GM23248 (cell line): ENCODE data around the gene DYSF. TPM values are rescaled to one million over a fixed set of nuclear protein-coding genes. Genes with fewer than 3 reads are reported as not detected.

Experiments used
- DNase-seq: peaks from one replicate; pipeline ENCODE4 v3.0.0-alpha.2; 2015
- H2AFZ ChIP-seq: fragments of 200-600 bp; sonication (generic); 2 replicates; pipeline ENCODE4 v1.6.1; 2016; ENCODE audit warnings: antibody characterized with exemption
- H3F3A ChIP-seq: fragments of 200-600 bp; sonication (generic); 2 replicates; pipeline ENCODE4 v1.6.1; 2016; ENCODE audit warnings: mild to moderate bottlenecking, antibody characterized with exemption, mixed run types; ENCODE audit not compliant: insufficient read depth
- H3K27ac ChIP-seq: fragments of 200-600 bp; sonication (generic); 2 replicates; pipeline ENCODE4 v1.5.1; 2016; ENCODE audit warnings: mild to moderate bottlenecking
- H3K27me3 ChIP-seq: fragments of 200-600 bp; sonication (generic); replicated peaks from 2 replicates; pipeline ENCODE4 v1.6.1; 2016; ENCODE audit warnings: mild to moderate bottlenecking; ENCODE audit not compliant: insufficient read depth
- H3K36me3 ChIP-seq: fragments of 200-600 bp; sonication (generic); 2 replicates; pipeline ENCODE4 v1.6.1; 2016; ENCODE audit warnings: low read depth, mild to moderate bottlenecking
- H3K4me1 ChIP-seq: fragments of 200-600 bp; sonication (generic); 2 replicates; pipeline ENCODE4 v1.6.1; 2016; ENCODE audit warnings: mild to moderate bottlenecking; ENCODE audit not compliant: insufficient read depth
- H3K4me2 ChIP-seq: fragments of 200-600 bp; sonication (generic); one replicate; pipeline ENCODE4 v1.6.1; 2016; ENCODE audit warnings: mild to moderate bottlenecking; ENCODE audit not compliant: unreplicated experiment
- H3K4me3 ChIP-seq: fragments of 200-600 bp; sonication (generic); 2 replicates; pipeline ENCODE4 v1.5.1; 2016; ENCODE audit warnings: mild to moderate bottlenecking
- H3K79me2 ChIP-seq: fragments of 200-600 bp; sonication (generic); 2 replicates; pipeline ENCODE4 v1.6.1; 2016; ENCODE audit warnings: mild to moderate bottlenecking; ENCODE audit not compliant: insufficient read depth
- H3K9ac ChIP-seq: fragments of 200-600 bp; sonication (generic); 2 replicates; pipeline ENCODE4 v1.6.1; 2016; ENCODE audit warnings: mild to moderate bottlenecking
- H3K9me2 ChIP-seq: fragments of 200-600 bp; sonication (generic); 2 replicates; pipeline ENCODE4 v1.6.1; 2016; ENCODE audit warnings: mixed run types, mild to moderate bottlenecking, moderate library complexity; ENCODE audit not compliant: insufficient read depth
- H3K9me3 ChIP-seq: fragments of 200-600 bp; sonication (generic); one replicate; pipeline ENCODE4 v1.6.1; 2017; ENCODE audit warnings: low read depth
- H4K20me1 ChIP-seq: fragments of 200-600 bp; sonication (generic); 2 replicates; pipeline ENCODE4 v1.6.0; 2016; ENCODE audit not compliant: insufficient read depth
- EZH2 ChIP-seq: fragments of 200-600 bp; sonication (generic); IDR thresholded peaks from 2 replicates; pipeline ENCODE4 v1.6.1; 2018; ENCODE audit warnings: antibody characterized with exemption, mild to moderate bottlenecking; ENCODE audit not compliant: insufficient read depth, poor library complexity, severe bottlenecking
- EZH2phosphoT487 ChIP-seq: fragments of 200-600 bp; sonication (generic); IDR thresholded peaks from 2 replicates; pipeline ENCODE4 v1.6.1; 2018; ENCODE audit warnings: antibody characterized with exemption, moderate library complexity, mild to moderate bottlenecking, low read depth; ENCODE audit not compliant: insufficient read depth
- WGBS, 2 experiments: methylation state at CpG; one replicate each; pipeline ENCODE4 v1.1.6; 2015 to 2017; ENCODE audit warnings: low lambda C conversion rate in 2 of 2, low coverage in 1 of 2; ENCODE audit errors: missing lambda C conversion rate in 2 of 2; 5-methylcytosine and 5-hydroxymethylcytosine counted together
- in situ Hi-C: fragments of 300-500 bp; cut with MboI; formaldehyde crosslinking; loops from 2 replicates; pipeline ENCODE4 v1.15.0; 2020
- polyA plus RNA-seq: library from polyadenylated mRNA; unstranded; fragments of >200 nt; fragmentation: Nextera tagmentation; extraction: Ambion mirVana; gene quantifications from 2 replicates; pipeline ENCODE4 v1.2.1, GENCODE V29; 2016
- total RNA-seq: library from RNA; depleted of rRNA; stranded (reverse); fragments of >200 nt; shearing (Covaris generic); gene quantifications from 2 replicates; pipeline ENCODE4 v1.2.3, GENCODE V29; 2014

DYSF gene
- total and polyA plus RNA-seq, 2 experiments from 2014 or later, result 0.25 to 0.54 TPM

GRCh38 chr2:71530641-71531332 is 77.4 kb downstream of the DYSF start:
- Histone ChIP-seq H3K27me3 (peaks cover 30% of the 10 kb centered on the region), H3K9me2 (no peaks in the 10 kb centered on the region), H3K9ac (no peak overlapping the region), H3K9me3 (no peaks in the 10 kb centered on the region), H3K27ac (no peak overlapping the region), H3F3A (no peaks in the 10 kb centered on the region), H3K36me3 (no peaks in the 10 kb centered on the region), H3K4me3 (no peak overlapping the region), H4K20me1 (no peaks in the 10 kb centered on the region), H3K79me2 (no peaks in the 10 kb centered on the region), H3K4me2 (no peak overlapping the region), H2AFZ (no peak overlapping the region), H3K4me1 (no peaks in the 10 kb centered on the region)
- in situ Hi-C loops, result loop anchor here (10.0 kb wide), 1 partner anchor 1054 kb away; no protein-coding TSS in a partner anchor
- 77% methylated on average over 7 of the region's 7 CpGs for WGBS, 2 experiments
- peak; percentile 70 for DNase-seq
- TF ChIP-seq EZH2, result no peak
- no peak for TF ChIP-seq EZH2phosphoT487

- peak; percentile 64 for DNase-seq
- no peak overlapping the region for H3K4me3 ChIP-seq
- no peak overlapping the region for H3K27ac ChIP-seq
- H3K36me3 ChIP-seq, result no peaks in the 10 kb centered on the region
- H2AFZ ChIP-seq, result no peak overlapping the region
- peaks cover 27% of the 10 kb centered on the region for H3K27me3 ChIP-seq
- no peaks in the 10 kb centered on the region for H3F3A ChIP-seq
- H3K79me2 ChIP-seq, result no peaks in the 10 kb centered on the region
- peaks cover under 1% of the 10 kb centered on the region for H3K4me1 ChIP-seq
- H3K9ac ChIP-seq, result no peak overlapping the region
- no peaks in the 10 kb centered on the region for H3K9me3 ChIP-seq
- WGBS, 2 experiments, result 56 to 65% methylated on average over 9 of the region's 9 CpGs
- no peaks in the 10 kb centered on the region for H4K20me1 ChIP-seq
- TF ChIP-seq EZH2, result no peak
- TF ChIP-seq EZH2phosphoT487, result no peak
- H3K4me2 ChIP-seq, result no peak overlapping the region
- in situ Hi-C loops, result loop anchor here (10.0 kb wide), 1 partner anchor 1053 kb away; no protein-coding TSS in a partner anchor
- no peaks in the 10 kb centered on the region for H3K9me2 ChIP-seq
Measured at GRCh38 chr2:71531522-71532047, 78.2 kb downstream of the DYSF start.

GRCh38 chr2:71532327-71532726 is 79.0 kb downstream of the DYSF start:
- no peaks in the 10 kb centered on the region for H3F3A ChIP-seq
- H3K36me3 ChIP-seq, result no peaks in the 10 kb centered on the region
- H3K9ac ChIP-seq, result no peak overlapping the region
- H4K20me1 ChIP-seq, result no peaks in the 10 kb centered on the region
- H3K4me2 ChIP-seq, result no peak overlapping the region
- H3K79me2 ChIP-seq, result no peaks in the 10 kb centered on the region
- 71 to 88% methylated on average over 2 of the region's 2 CpGs for WGBS, 2 experiments
- TF ChIP-seq EZH2 (no peak), EZH2phosphoT487 (no peak)
- no peak overlapping the region for H2AFZ ChIP-seq
- H3K27ac ChIP-seq, result no peak overlapping the region
- in situ Hi-C loops, result loop anchor here (10.0 kb wide), 1 partner anchor 1052 kb away; no protein-coding TSS in a partner anchor
- H3K4me3 ChIP-seq, result no peak overlapping the region
- no peaks in the 10 kb centered on the region for H3K9me2 ChIP-seq
- no peak for DNase-seq
- H3K9me3 ChIP-seq, result no peaks in the 10 kb centered on the region
- H3K4me1 ChIP-seq, result peaks cover 5% of the 10 kb centered on the region
- peaks cover 22% of the 10 kb centered on the region for H3K27me3 ChIP-seq

GRCh38 chr2:71534201-71534600 is 80.8 kb downstream of the DYSF start:
- 25 to 33% methylated on average over 1 of the region's 1 CpG for WGBS, 2 experiments

More at GRCh38 chr2:71534201-71534600, 80.8 kb downstream of the DYSF start:
- Histone ChIP-seq H3K36me3 (no peaks in the 10 kb centered on the region), H3K9ac (no peak overlapping the region), H3K27me3 (peaks cover 6% of the 10 kb centered on the region), H2AFZ (no peak overlapping the region), H3F3A (no peaks in the 10 kb centered on the region), H3K27ac (no peak overlapping the region), H3K4me2 (no peak overlapping the region), H3K4me3 (no peak overlapping the region), H3K79me2 (no peaks in the 10 kb centered on the region), H3K9me2 (no peaks in the 10 kb centered on the region), H4K20me1 (no peaks in the 10 kb centered on the region), H3K9me3 (no peaks in the 10 kb centered on the region), H3K4me1 (peaks cover 5% of the 10 kb centered on the region)
- in situ Hi-C loops, result loop anchor here (10.0 kb wide), 1 partner anchor 1051 kb away; no protein-coding TSS in a partner anchor
- TF ChIP-seq EZH2phosphoT487 (no peak), EZH2 (no peak)
- DNase-seq, result no peak
